PFSK-1 (cell line): ENCODE data around the gene ZNF416.

Experiments used
- FOXP2 ChIP-seq: optimal IDR thresholded peaks from 2 replicates; pipeline ENCODE3; 2011; ENCODE audit warnings: borderline replicate concordance, control low read depth, inconsistent platforms; ENCODE audit not compliant: insufficient read depth; ENCODE audit errors: extremely low read length, extremely low read depth
- POLR2AphosphoS5 ChIP-seq: IDR thresholded peaks from 2 replicates; pipeline ENCODE4 v1.6.1; 2012; ENCODE audit warnings: low read depth, mild to moderate bottlenecking, control low read depth, low read length, moderate library complexity
- REST ChIP-seq, 2 experiments: IDR thresholded peaks; 2 replicates each; pipeline versions ENCODE4 v1.6.1 to v1.8.0; 2011 to 2012; ENCODE audit warnings: low read depth in 2 of 2, low read length in 2 of 2, control low read depth in 1 of 2, inconsistent platforms in 1 of 2, mild to moderate bottlenecking in 1 of 2, moderate library complexity in 1 of 2; ENCODE audit not compliant: insufficient read depth in 1 of 2
- SIN3A ChIP-seq: IDR thresholded peaks from 2 replicates; pipeline ENCODE4 v1.6.1; 2012; ENCODE audit warnings: mild to moderate bottlenecking, low read length, moderate library complexity, borderline replicate concordance; ENCODE audit not compliant: insufficient read depth
- TAF1 ChIP-seq: IDR thresholded peaks from 2 replicates; pipeline ENCODE4 v1.6.1; 2012; ENCODE audit warnings: low read length, control low read depth, borderline replicate concordance; ENCODE audit not compliant: insufficient read depth

ZNF416 gene

GRCh38 chr19:57572415-57572947, 6.2 kb downstream of the ZNF416 start:
- no peak for TF ChIP-seq TAF1

- no peak for TF ChIP-seq FOXP2
- 0 out of 2 replicates have a peak, but pooled peaks have one; percentile 0 for TF ChIP-seq POLR2AphosphoS5
Measured at GRCh38 chr19:57570707-57571106, 8.0 kb downstream of the ZNF416 start.

- TF ChIP-seq TAF1 (no peak), REST (IDR thresholded peaks at IDR 0.05; ENCODE audit: insufficient read depth in 1 of 2, low read depth in 2 of 2, low read length in 2 of 2) (no peak), FOXP2 (no peak), POLR2AphosphoS5 (no peak), SIN3A (no peak)
Measured at GRCh38 chr19:57566396-57567265, 12.1 kb downstream of the ZNF416 start.

- TF ChIP-seq REST (IDR thresholded peaks at IDR 0.05; ENCODE audit: insufficient read depth in 1 of 2, low read depth in 2 of 2, low read length in 2 of 2), result no peak
- TF ChIP-seq POLR2AphosphoS5, result no peak
- no peak for TF ChIP-seq FOXP2
- TF ChIP-seq SIN3A, result no peak
- no peak for TF ChIP-seq TAF1
Measured at GRCh38 chr19:57563547-57563946, 15.2 kb downstream of the ZNF416 start.

GRCh38 chr19:57560049-57560491, 18.6 kb downstream of the ZNF416 start:
- TF ChIP-seq SIN3A, result no peak

GRCh38 chr19:57559404-57560025, 19.2 kb downstream of the ZNF416 start, which contains the start of gene ZNF550:
Gene ZNF550 (minus strand): TSS chr19:57559863. CDS start chr19:57559682, 181 bp downstream.
- peak; percentile 71; the same call in 1 of the 2 replicates for TF ChIP-seq SIN3A
- TF ChIP-seq REST (IDR thresholded peaks at IDR 0.05; ENCODE audit: insufficient read depth in 1 of 2, low read depth in 2 of 2, low read length in 2 of 2), result no peak
- TF ChIP-seq POLR2AphosphoS5, result peak; percentile 89
- TF ChIP-seq FOXP2, result no peak
- TF ChIP-seq TAF1, result peak; percentile 78
